Ascending aorta (tissue), 2 donors: Measurements from ENCODE around the gene DMD. TPM values are rescaled to one million over a fixed set of nuclear protein-coding genes. Genes with fewer than 3 reads are reported as not detected.

Experiments used
- DNase-seq, 2 donors: peaks; one replicate each; pipeline ENCODE4 v3.0.0-alpha.2; 2019; ENCODE audit warnings: low spot score in 2 of 2
- H3K27ac ChIP-seq, 2 donors: fragments of 200-600 bp; sonication (generic); one replicate each; pipeline ENCODE4 v1.5.1; 2016 to 2017; ENCODE audit warnings: mild to moderate bottlenecking in 1 of 2
- H3K27me3 ChIP-seq: fragments of 200-600 bp; sonication (generic); one replicate; pipeline ENCODE4 v1.5.1; 2017
- H3K36me3 ChIP-seq, 2 donors: fragments of 200-600 bp; sonication (generic); one replicate each; pipeline ENCODE4 v1.5.1; 2016
- H3K4me1 ChIP-seq, 2 donors: fragments of 200-600 bp; sonication (generic); one replicate each; pipeline ENCODE4 v1.5.1; 2016 to 2017; ENCODE audit warnings: mild to moderate bottlenecking in 1 of 2
- H3K4me3 ChIP-seq, 2 donors: fragments of 200-600 bp; sonication (generic); one replicate each; pipeline ENCODE4 v1.5.1; 2016 to 2017; ENCODE audit warnings: mild to moderate bottlenecking in 1 of 2
- H3K9me3 ChIP-seq, 2 donors: fragments of 200-600 bp; sonication (generic); one replicate each; pipeline ENCODE4 v1.5.1; 2016
- intact Hi-C: fragments of 100-400 bp; cut with DNase I; formaldehyde crosslinking; loops from one replicate; pipeline ENCODE4 v1.15.1; 2023
- total RNA-seq: library from RNA; depleted of rRNA; stranded (reverse); fragments of >200 nt; gene quantifications from one replicate; pipeline ENCODE4 v1.1.0, GENCODE V29; 2016
- TF ChIP-seq, protein P1 (sequence below), 3 experiments: fragments of 200-600 bp in 2 of 3; fragments of 450-650 bp in 1 of 3; sonication (generic) in 2 of 3; IDR thresholded peaks; one replicate each; pipeline ENCODE4 v1.5.1; 2016 to 2019; ENCODE audit warnings: antibody characterized with exemption in 3 of 3, mild to moderate bottlenecking in 1 of 3, moderate library complexity in 1 of 3

Gene DMD
- total RNA-seq, 1 donor from 2014 or later = 40.0 TPM

DNA sequence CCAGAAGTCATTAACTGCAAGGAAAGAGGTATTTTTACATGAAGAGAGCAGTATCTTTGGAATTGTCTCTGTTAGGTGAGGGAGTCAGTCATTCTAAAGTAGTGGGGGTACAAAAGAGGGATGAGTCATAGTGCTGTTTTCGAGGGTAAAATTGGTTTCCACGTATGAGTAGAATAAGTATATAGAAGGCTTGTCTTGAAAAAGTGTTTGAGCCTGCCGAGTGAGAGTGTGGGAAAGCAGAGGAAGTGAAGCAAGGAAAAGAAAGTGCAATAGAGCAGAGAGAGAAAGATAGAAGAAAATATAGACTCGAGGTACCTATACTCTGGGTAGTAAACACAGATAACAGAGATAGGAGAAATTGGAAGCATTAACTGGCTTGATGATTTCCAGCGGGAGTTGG, 696.4 kb downstream of the DMD start:
- Histone ChIP-seq H3K9me3 (no peaks in the 10 kb centered on the region), H3K27me3 (no peaks in the 10 kb centered on the region), H3K4me1 (no peaks in the 10 kb centered on the region), H3K36me3 (no peaks in the 10 kb centered on the region), H3K4me3 (no peak overlapping the region), H3K27ac (no peak overlapping the region)
- intact Hi-C loops = no loop called here
- TF ChIP-seq, protein P1, sequence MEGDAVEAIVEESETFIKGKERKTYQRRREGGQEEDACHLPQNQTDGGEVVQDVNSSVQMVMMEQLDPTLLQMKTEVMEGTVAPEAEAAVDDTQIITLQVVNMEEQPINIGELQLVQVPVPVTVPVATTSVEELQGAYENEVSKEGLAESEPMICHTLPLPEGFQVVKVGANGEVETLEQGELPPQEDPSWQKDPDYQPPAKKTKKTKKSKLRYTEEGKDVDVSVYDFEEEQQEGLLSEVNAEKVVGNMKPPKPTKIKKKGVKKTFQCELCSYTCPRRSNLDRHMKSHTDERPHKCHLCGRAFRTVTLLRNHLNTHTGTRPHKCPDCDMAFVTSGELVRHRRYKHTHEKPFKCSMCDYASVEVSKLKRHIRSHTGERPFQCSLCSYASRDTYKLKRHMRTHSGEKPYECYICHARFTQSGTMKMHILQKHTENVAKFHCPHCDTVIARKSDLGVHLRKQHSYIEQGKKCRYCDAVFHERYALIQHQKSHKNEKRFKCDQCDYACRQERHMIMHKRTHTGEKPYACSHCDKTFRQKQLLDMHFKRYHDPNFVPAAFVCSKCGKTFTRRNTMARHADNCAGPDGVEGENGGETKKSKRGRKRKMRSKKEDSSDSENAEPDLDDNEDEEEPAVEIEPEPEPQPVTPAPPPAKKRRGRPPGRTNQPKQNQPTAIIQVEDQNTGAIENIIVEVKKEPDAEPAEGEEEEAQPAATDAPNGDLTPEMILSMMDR (IDR thresholded peaks at IDR 0.05) = no peak
- no peak for DNase-seq

DNA sequence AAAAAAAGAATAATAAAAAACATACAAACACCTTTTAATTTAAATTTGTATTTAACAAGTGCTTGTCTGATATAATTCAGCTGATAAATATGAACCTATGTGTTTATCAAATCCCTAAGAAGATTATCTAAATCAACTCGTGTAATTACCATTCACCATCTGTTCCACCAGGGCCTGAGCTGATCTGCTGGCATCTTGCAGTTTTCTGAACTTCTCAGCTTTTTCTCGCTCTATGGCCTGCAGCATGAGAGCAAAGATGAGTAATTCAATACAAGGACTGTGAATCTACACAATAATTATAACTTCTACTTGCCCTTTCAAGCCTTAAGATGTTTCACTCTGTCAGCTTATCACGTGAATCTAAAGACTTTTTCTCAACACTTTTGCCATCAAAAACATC, 709.7 kb downstream of the DMD start:
- intact Hi-C loops = no loop called here

DNA sequence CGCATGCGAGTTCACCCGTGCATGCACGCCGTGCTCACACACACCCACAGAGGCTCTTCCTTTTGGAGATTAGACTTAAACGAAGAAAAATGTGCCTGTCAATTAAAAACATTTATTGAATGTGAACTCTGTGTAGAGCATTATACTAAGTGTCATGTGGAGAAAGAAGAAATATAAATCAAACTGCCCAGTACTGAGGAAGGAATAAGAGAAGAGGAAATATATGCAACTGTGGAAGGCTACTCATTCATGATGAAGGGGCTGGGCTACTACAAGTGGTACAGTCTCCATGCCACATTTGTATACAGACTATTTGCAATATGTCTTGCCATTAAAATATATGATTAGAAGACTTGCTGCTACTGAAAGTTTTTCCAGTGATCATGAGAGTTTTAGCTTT, 714.7 kb downstream of the DMD start:
- no peak overlapping the region for H3K27ac ChIP-seq
- H3K9me3 ChIP-seq = no peaks in the 10 kb centered on the region
- intact Hi-C loops = no loop called here
- H3K4me3 ChIP-seq = no peak overlapping the region
- TF ChIP-seq, protein P1 (IDR thresholded peaks at IDR 0.05) = no peak
- H3K36me3 ChIP-seq = no peaks in the 10 kb centered on the region
- no peaks in the 10 kb centered on the region for H3K4me1 ChIP-seq
- no peak for DNase-seq
- no peaks in the 10 kb centered on the region for H3K27me3 ChIP-seq

More for the DNA sequence above, 709.7 kb downstream of the DMD start:
- DNase-seq = no peak
- Histone ChIP-seq H3K36me3 (no peaks in the 10 kb centered on the region), H3K27ac (no peak overlapping the region), H3K9me3 (no peaks in the 10 kb centered on the region), H3K27me3 (no peaks in the 10 kb centered on the region), H3K4me1 (no peaks in the 10 kb centered on the region), H3K4me3 (no peak overlapping the region)
- TF ChIP-seq, protein P1 (IDR thresholded peaks at IDR 0.05) = no peak

DNA sequence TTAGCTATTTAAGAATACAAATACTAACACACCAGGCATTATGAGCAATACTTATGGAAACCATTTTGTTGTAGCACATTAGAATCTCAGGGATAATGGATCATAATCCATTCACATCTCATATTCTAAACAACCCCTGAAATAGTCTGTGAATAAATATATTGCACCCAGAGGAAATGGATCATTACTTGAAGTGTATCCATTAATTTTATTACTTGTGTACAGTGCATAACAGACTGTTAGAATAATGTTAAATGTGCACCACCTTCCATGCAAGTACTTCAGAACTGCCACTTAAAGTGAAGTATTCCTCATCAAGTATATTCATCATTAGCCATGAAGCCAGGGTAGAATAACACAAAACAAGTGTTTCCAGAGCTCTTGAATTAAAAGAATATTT, 715.5 kb downstream of the DMD start:
- intact Hi-C loops = no loop called here
- no peaks in the 10 kb centered on the region for H3K9me3 ChIP-seq
- no peak for DNase-seq
- no peak overlapping the region for H3K27ac ChIP-seq
- H3K27me3 ChIP-seq = no peaks in the 10 kb centered on the region
- no peaks in the 10 kb centered on the region for H3K4me1 ChIP-seq
- H3K36me3 ChIP-seq = no peaks in the 10 kb centered on the region
- no peak overlapping the region for H3K4me3 ChIP-seq
- TF ChIP-seq, protein P1 (IDR thresholded peaks at IDR 0.05) = no peak

DNA sequence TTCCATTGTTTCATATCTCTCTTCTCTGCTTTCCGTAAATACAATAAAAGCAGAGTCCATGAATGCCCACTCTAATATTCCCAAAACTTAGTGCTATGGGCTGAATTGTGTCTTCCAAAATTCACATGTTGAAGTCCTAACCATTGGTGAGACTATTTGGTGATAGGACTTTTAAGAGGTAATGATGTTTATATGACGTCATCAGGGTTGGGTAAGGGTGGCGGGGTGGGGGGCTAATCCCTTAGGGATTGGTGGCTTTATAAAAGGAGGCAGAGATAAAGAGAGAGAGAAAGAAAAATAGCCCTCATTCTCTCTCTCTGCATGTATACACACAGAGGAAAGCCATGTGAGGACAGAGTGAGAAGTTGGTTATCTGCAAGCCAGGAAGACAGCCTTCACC, 722.2 kb downstream of the DMD start:
- Histone ChIP-seq H3K9me3 (no peaks in the 10 kb centered on the region), H3K4me1 (no peaks in the 10 kb centered on the region), H3K27ac (no peak overlapping the region), H3K4me3 (no peak overlapping the region), H3K27me3 (no peaks in the 10 kb centered on the region), H3K36me3 (peaks cover 0 to 4% of the 10 kb centered on the region in 2 donors)
- TF ChIP-seq, protein P1 (IDR thresholded peaks at IDR 0.05) = no peak
- intact Hi-C loops = no loop called here
- DNase-seq = no peak

DNA sequence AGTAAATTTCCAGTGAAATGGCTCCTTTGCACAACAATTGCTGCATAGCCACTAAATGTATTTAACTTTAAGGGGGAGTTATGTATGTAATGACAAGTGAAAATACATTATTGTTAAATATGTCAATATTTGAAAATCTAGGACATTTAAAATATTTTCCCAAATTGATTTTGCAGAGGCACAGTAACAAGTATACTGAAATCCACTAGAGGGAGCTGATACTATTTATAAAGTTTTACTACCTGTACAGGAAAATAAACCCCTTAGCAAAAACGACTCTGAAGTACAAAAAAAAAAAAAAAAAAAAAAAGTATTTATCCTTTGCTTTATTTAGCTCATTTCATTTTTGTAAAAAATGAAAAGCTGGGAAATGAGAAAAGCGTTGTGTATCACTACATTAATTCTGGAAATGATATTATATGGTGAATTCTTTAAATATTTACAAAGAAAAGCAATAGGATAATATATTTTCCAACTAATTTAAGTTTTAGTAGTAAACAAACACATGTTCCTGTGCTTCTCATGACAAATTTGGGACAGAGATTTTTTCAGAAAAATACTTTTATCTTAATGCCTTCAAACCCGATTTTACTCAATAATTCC, 727.7 kb downstream of the DMD start:
- Histone ChIP-seq H3K4me3 (no peak overlapping the region), H3K27ac (no peak overlapping the region), H3K27me3 (no peaks in the 10 kb centered on the region), H3K36me3 (no peaks in the 10 kb centered on the region), H3K4me1 (no peaks in the 10 kb centered on the region), H3K9me3 (no peaks in the 10 kb centered on the region)
- intact Hi-C loops = no loop called here
- DNase-seq = no peak
- TF ChIP-seq, protein P1 (IDR thresholded peaks at IDR 0.05) = no peak
